ENCODE results near the gene MISP. TPM values are rescaled to one million over a fixed set of nuclear protein-coding genes. Genes with fewer than 3 reads are reported as not detected.

Gene MISP
- total RNA-seq, 5 donors from 2014 or later (not counting 1 experiment from before 2014, with no cell fraction given): 0.10 to 0.16 (median 0.15) TPM; not detected in 2

DNA sequence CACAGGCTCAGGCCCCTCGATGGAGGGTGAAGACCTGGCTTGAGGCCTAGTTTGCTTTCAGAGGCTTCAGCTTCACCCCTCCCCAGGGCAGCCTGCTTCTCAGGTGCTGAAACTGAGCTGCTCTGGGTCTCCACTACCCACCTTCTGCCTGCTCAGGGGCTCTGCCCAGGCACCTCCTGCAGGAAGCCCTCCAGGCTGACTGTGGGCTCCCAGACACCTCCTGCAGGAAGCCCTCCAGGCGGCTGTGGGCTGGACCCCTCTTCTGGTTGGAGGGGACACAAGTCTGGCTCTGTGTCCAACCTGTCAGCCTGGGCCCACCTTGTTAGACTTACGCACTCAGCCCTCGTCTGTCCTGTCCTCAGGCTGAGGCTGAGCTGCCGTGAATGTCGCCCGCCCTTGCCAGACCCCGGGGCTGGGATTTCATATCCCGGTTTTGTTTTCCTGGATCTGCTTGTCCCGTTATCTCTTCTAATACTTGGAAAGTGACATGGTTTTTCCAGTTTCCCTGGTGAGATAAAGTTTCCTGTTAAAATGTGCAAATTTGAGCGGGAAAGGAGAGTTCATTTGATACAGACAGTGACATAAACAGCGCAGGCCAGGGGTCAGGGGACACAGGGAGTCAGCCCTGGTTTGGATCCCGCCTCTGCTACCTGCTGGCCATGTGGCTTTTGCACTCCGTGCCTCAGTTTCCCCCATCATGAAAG lies 20.8 kb upstream of the MISP start:
- 88% methylated on average over 13 of the region's 14 CpGs for WGBS (ENCODE audit: insufficient coverage)
- H3K4me3 ChIP-seq (ENCODE audit: control insufficient read depth in 1 of 2, extremely low read depth in 1 of 2, low read length in 1 of 2): no peak overlapping the region
- H3K27ac ChIP-seq (ENCODE audit: low read length): no peak overlapping the region
- peaks cover 6 to 13% (median 7%) of the 10 kb centered on the region in 3 donors for H3K4me1 Mint-ChIP-seq
- CTCF ChIA-PET: interaction anchor here in 1 of 2 donors (0.6 kb wide), 1 partner anchor 208 kb away, joined by 5 read pairs; no protein-coding TSS in a partner anchor
- no peaks in the 10 kb centered on the region for H3K9me3 Mint-ChIP-seq
- POLR2A ChIA-PET: interaction anchor here in 1 of 2 donors (0.7 kb wide), 1 partner anchor 95 kb away, joined by 20 read pairs; no protein-coding TSS in a partner anchor
- H3K36me3 ChIP-seq (ENCODE audit: control insufficient read depth in 2 of 2, extremely low read depth in 1 of 2, insufficient read depth in 1 of 2, low read length in 1 of 2): no peaks in the 10 kb centered on the region
- no peak for DNase-seq
- no peak overlapping the region for H3K4me3 Mint-ChIP-seq
- H3K9me3 ChIP-seq: no peaks in the 10 kb centered on the region
- peaks cover 0 to 17% of the 10 kb centered on the region in 2 experiments for H3K27me3 ChIP-seq (replicated peaks in 1 of 2; ENCODE audit: control insufficient read depth in 2 of 2, extremely low read depth in 1 of 2, insufficient read depth in 2 of 2, low read length in 1 of 2)
- no peak for ATAC-seq (replicated peaks in 1 of 4)
- H3K4me1 ChIP-seq (ENCODE audit: control insufficient read depth in 1 of 2, extremely low read depth in 1 of 2, insufficient read depth in 2 of 2, low read length in 2 of 2): peaks cover 0 to 14% of the 10 kb centered on the region in 2 experiments
- peaks cover 4 to 7% of the 10 kb centered on the region in 2 donors for H3K27me3 Mint-ChIP-seq
- H3K27ac Mint-ChIP-seq: no peak overlapping the region
- H3K36me3 Mint-ChIP-seq: no peaks in the 10 kb centered on the region

DNA sequence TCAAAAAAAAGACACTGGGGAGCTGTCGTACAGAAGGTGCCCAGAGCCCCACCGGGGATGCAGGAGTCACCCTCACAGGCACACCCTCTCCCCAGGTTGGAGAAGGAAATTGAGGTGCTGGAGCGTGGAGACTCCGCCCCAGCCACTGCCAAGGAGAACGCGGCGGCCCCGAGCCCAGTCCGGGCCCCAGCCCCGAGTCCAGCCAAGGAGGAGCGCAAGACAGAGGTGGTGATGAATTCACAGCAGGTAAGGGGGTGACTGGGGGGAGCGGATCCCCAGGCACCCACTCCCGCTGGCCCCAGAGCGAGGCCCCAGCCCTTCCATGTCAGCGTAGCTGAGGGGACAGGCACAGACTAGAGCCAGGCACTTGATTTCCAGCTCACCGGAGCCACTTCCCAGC lies 19.9 kb upstream of the MISP start:
- H3K27ac Mint-ChIP-seq: no peak overlapping the region
- peaks cover 0 to 14% of the 10 kb centered on the region in 2 experiments for H3K4me1 ChIP-seq (ENCODE audit: control insufficient read depth in 1 of 2, extremely low read depth in 1 of 2, insufficient read depth in 2 of 2, low read length in 2 of 2)
- H3K27ac ChIP-seq (ENCODE audit: low read length): no peak overlapping the region
- H3K9me3 ChIP-seq: no peaks in the 10 kb centered on the region
- ATAC-seq (replicated peaks in 1 of 4) (no peak), DNase-seq (no peak)
- no peaks in the 10 kb centered on the region for H3K9me3 Mint-ChIP-seq
- H3K4me1 Mint-ChIP-seq: peaks cover 6 to 13% (median 7%) of the 10 kb centered on the region in 3 donors
- H3K4me3 ChIP-seq (ENCODE audit: control insufficient read depth in 1 of 2, extremely low read depth in 1 of 2, low read length in 1 of 2): no peak overlapping the region
- 93% methylated on average over 14 of the region's 16 CpGs for WGBS (ENCODE audit: insufficient coverage)
- peaks cover 0 to 10% of the 10 kb centered on the region in 2 experiments for H3K27me3 ChIP-seq (replicated peaks in 1 of 2; ENCODE audit: control insufficient read depth in 2 of 2, extremely low read depth in 1 of 2, insufficient read depth in 2 of 2, low read length in 1 of 2)
- H3K4me3 Mint-ChIP-seq: no peak overlapping the region
- ChIA-PET CTCF (no interaction called here), POLR2A (no interaction called here)
- no peaks in the 10 kb centered on the region for H3K36me3 ChIP-seq (ENCODE audit: control insufficient read depth in 2 of 2, extremely low read depth in 1 of 2, insufficient read depth in 1 of 2, low read length in 1 of 2)
- H3K36me3 Mint-ChIP-seq: no peaks in the 10 kb centered on the region
- peaks cover 0 to 3% of the 10 kb centered on the region in 2 donors for H3K27me3 Mint-ChIP-seq

GRCh38 chr19:732148-733069 lies 18.5 kb upstream of the MISP start:
- Histone ChIP-seq H3K9me3 (no peaks in the 10 kb centered on the region), H3K36me3 (ENCODE audit: control insufficient read depth in 2 of 2, extremely low read depth in 1 of 2, insufficient read depth in 1 of 2, low read length in 1 of 2) (no peaks in the 10 kb centered on the region), H3K4me1 (ENCODE audit: control insufficient read depth in 1 of 2, extremely low read depth in 1 of 2, insufficient read depth in 2 of 2, low read length in 2 of 2) (peaks cover 0 to 14% of the 10 kb centered on the region in 2 experiments), H3K4me3 (ENCODE audit: control insufficient read depth in 1 of 2, extremely low read depth in 1 of 2, low read length in 1 of 2) (no peak overlapping the region), H3K27ac (ENCODE audit: low read length) (no peak overlapping the region), H3K27me3 (replicated peaks in 1 of 2; ENCODE audit: control insufficient read depth in 2 of 2, extremely low read depth in 1 of 2, insufficient read depth in 2 of 2, low read length in 1 of 2) (peaks cover 0 to 15% of the 10 kb centered on the region in 2 experiments)
- Mint-ChIP-seq H3K27me3 (peaks cover 0 to 2% of the 10 kb centered on the region in 2 donors), H3K36me3 (no peaks in the 10 kb centered on the region), H3K4me1 (peaks cover 7 to 13% (median 10%) of the 10 kb centered on the region in 3 donors), H3K27ac (no peak overlapping the region), H3K4me3 (no peak overlapping the region), H3K9me3 (no peaks in the 10 kb centered on the region)
- DNase-seq (no peak), ATAC-seq (replicated peaks in 1 of 4) (no peak)
- WGBS (ENCODE audit: insufficient coverage): 73% methylated on average over 13 of the region's 24 CpGs
- CTCF ChIA-PET: interaction anchor here in 1 of 2 donors (0.7 kb wide), 1 partner anchor 45 kb away, joined by 3 read pairs; no protein-coding TSS in a partner anchor
- POLR2A ChIA-PET: no interaction called here

DNA sequence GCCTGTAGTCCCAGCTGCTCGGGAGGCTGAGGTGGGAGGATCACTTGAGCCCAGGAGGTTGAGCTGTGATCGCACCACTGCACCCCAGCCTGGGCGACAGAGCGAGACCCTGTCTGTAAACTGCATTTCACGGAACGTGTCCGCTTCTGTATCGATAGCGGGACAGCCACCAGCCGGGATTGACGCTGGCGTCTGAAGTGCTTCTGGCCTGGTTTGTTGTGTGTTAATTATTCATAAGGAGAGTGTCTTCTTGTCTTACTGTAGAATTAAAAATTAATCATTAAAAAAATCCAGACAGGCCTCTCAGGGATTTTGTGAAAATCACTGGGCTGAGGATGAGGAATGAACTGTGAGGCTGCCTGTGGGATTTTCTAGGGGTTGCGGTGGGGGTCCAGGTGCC lies 16.2 kb upstream of the MISP start:
- H3K36me3 ChIP-seq (ENCODE audit: control insufficient read depth in 2 of 2, extremely low read depth in 1 of 2, insufficient read depth in 1 of 2, low read length in 1 of 2): no peaks in the 10 kb centered on the region
- peaks cover 0 to 18% of the 10 kb centered on the region in 2 experiments for H3K4me1 ChIP-seq (ENCODE audit: control insufficient read depth in 1 of 2, extremely low read depth in 1 of 2, insufficient read depth in 2 of 2, low read length in 2 of 2)
- no peaks in the 10 kb centered on the region for H3K9me3 ChIP-seq
- H3K4me1 Mint-ChIP-seq: peaks cover 7 to 13% (median 12%) of the 10 kb centered on the region in 3 donors
- no peaks in the 10 kb centered on the region for H3K36me3 Mint-ChIP-seq
- no peak overlapping the region for H3K27ac ChIP-seq (ENCODE audit: low read length)
- ChIA-PET CTCF (interaction anchor here (0.6 to 1.1 kb wide), 3 partner anchors 11 to 151 kb away, joined by 3 to 5 read pairs (median 3); no protein-coding TSS in a partner anchor), POLR2A (interaction anchor here in 1 of 2 donors (0.6 kb wide), 1 partner anchor 107 kb away, joined by 6 read pairs; no protein-coding TSS in a partner anchor)
- no peak overlapping the region for H3K4me3 ChIP-seq (ENCODE audit: control insufficient read depth in 1 of 2, extremely low read depth in 1 of 2, low read length in 1 of 2)
- H3K27me3 Mint-ChIP-seq: peaks cover 0 to 2% of the 10 kb centered on the region in 2 donors
- no peak overlapping the region for H3K4me3 Mint-ChIP-seq
- WGBS (ENCODE audit: insufficient coverage): 81% methylated on average over 5 of the region's 13 CpGs
- no peaks in the 10 kb centered on the region for H3K9me3 Mint-ChIP-seq
- no peak overlapping the region for H3K27ac Mint-ChIP-seq
- DNase-seq: no peak
- peaks cover 0 to 31% of the 10 kb centered on the region in 2 experiments for H3K27me3 ChIP-seq (replicated peaks in 1 of 2; ENCODE audit: control insufficient read depth in 2 of 2, extremely low read depth in 1 of 2, insufficient read depth in 2 of 2, low read length in 1 of 2)
- ATAC-seq (replicated peaks in 1 of 4): no peak

DNA sequence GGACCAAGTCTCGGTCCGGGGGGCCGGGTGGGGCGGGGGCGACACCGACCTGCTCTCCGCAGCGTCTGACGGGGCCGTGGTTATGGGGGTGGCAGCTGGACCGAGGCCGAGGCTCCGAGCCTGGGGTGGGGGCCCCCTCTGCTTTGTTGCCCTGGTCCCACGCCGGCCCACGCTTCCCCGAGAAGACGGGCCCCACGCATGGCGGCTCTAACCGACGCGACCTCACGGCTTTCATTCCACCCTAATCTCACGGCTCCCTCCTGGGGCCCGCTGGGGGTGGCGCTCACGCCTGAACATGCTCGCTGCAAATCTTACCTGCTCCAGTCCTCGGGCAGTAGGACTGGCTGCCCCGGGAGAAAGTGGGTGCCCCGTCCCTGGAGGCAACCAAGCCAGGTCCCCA lies 14.8 kb upstream of the MISP start:
- H3K27ac ChIP-seq (ENCODE audit: low read length): no peak overlapping the region
- peaks cover 7 to 13% (median 12%) of the 10 kb centered on the region in 3 donors for H3K4me1 Mint-ChIP-seq
- no peak overlapping the region for H3K4me3 Mint-ChIP-seq
- no peaks in the 10 kb centered on the region for H3K9me3 Mint-ChIP-seq
- H3K36me3 ChIP-seq (ENCODE audit: control insufficient read depth in 2 of 2, extremely low read depth in 1 of 2, insufficient read depth in 1 of 2, low read length in 1 of 2): no peaks in the 10 kb centered on the region
- H3K36me3 Mint-ChIP-seq: no peaks in the 10 kb centered on the region
- H3K27me3 Mint-ChIP-seq: peaks cover 0 to 2% of the 10 kb centered on the region in 2 donors
- no peak overlapping the region for H3K4me3 ChIP-seq (ENCODE audit: control insufficient read depth in 1 of 2, extremely low read depth in 1 of 2, low read length in 1 of 2)
- H3K27ac Mint-ChIP-seq: no peak overlapping the region
- ChIA-PET POLR2A (no interaction called here), CTCF (no interaction called here)
- peaks cover 0 to 35% of the 10 kb centered on the region in 2 experiments for H3K27me3 ChIP-seq (replicated peaks in 1 of 2; ENCODE audit: control insufficient read depth in 2 of 2, extremely low read depth in 1 of 2, insufficient read depth in 2 of 2, low read length in 1 of 2)
- ATAC-seq (replicated peaks in 1 of 4) (no peak), DNase-seq (no peak)
- H3K9me3 ChIP-seq: no peaks in the 10 kb centered on the region
- peaks cover 0 to 18% of the 10 kb centered on the region in 2 experiments for H3K4me1 ChIP-seq (ENCODE audit: control insufficient read depth in 1 of 2, extremely low read depth in 1 of 2, insufficient read depth in 2 of 2, low read length in 2 of 2)
- 94% methylated on average over 30 of the region's 32 CpGs for WGBS (ENCODE audit: insufficient coverage)

DNA sequence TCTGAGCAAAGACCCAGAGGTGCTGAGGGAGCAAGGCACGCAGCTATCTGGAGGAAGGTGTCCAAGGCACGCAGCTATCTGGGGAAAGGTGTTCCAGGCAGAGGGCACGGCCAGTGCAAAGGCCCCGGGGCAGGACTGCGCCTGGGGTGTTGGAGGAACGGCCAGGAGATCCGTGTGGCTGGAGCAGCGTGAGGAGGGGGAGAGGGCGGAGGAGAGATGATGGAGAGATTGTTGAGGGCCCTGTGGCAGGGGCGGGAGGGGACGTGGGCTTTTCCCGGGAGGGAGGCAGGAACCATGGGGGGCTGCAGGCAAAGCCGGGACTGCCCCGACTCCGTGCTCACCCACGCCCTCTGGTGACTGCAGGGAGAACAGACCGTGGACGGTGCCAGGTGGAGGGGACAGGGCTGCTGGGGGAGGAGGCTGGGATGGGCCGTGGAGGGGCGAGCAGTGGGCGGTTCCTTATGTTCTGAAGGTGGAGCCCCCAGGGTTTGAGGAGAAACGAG lies 13.3 kb upstream of the MISP start:
- Mint-ChIP-seq H3K4me1 (peaks cover 7 to 12% (median 10%) of the 10 kb centered on the region in 3 donors), H3K36me3 (no peaks in the 10 kb centered on the region), H3K9me3 (no peaks in the 10 kb centered on the region), H3K27ac (no peak overlapping the region), H3K27me3 (peaks cover 0 to 2% of the 10 kb centered on the region in 2 donors), H3K4me3 (no peak overlapping the region)
- WGBS (ENCODE audit: insufficient coverage): 37% methylated on average over 22 of the region's 22 CpGs
- H3K36me3 ChIP-seq (ENCODE audit: control insufficient read depth in 2 of 2, extremely low read depth in 1 of 2, insufficient read depth in 1 of 2, low read length in 1 of 2): no peaks in the 10 kb centered on the region
- peaks cover 0 to 37% of the 10 kb centered on the region in 2 experiments for H3K27me3 ChIP-seq (replicated peaks in 1 of 2; ENCODE audit: control insufficient read depth in 2 of 2, extremely low read depth in 1 of 2, insufficient read depth in 2 of 2, low read length in 1 of 2)
- peak; percentile 12 to 71 (median 41) for DNase-seq
- H3K9me3 ChIP-seq: no peaks in the 10 kb centered on the region
- CTCF ChIA-PET: interaction anchor here (0.5 to 0.7 kb wide), 2 partner anchors 45 to 133 kb away, joined by 3 to 4 read pairs; no protein-coding TSS in a partner anchor
- POLR2A ChIA-PET: no interaction called here
- H3K4me3 ChIP-seq (ENCODE audit: control insufficient read depth in 1 of 2, extremely low read depth in 1 of 2, low read length in 1 of 2): no peak overlapping the region
- no peak overlapping the region for H3K27ac ChIP-seq (ENCODE audit: low read length)
- peaks cover 0 to 17% of the 10 kb centered on the region in 2 experiments for H3K4me1 ChIP-seq (ENCODE audit: control insufficient read depth in 1 of 2, extremely low read depth in 1 of 2, insufficient read depth in 2 of 2, low read length in 2 of 2)
- ATAC-seq (replicated peaks in 1 of 4): peak; percentile 68 to 79 (median 68)

All from T-cell (primary cell).